HG02798 (cell line): ENCODE measurements around the gene USP17L29.
"Not testable (repeated sequence)": the region's sequence is repeated elsewhere in the genome, so short reads cannot be mapped to it uniquely, and the experiment has no call there.

ENCODE experiments used
- ATAC-seq: cut with Tn5 transposase; IDR thresholded peaks from one replicate; pipeline ENCODE4 v1.9.1; 2021; ENCODE audit warnings: mild to moderate bottlenecking; ENCODE audit not compliant: unreplicated experiment, poor library complexity

Gene USP17L29, protein sequence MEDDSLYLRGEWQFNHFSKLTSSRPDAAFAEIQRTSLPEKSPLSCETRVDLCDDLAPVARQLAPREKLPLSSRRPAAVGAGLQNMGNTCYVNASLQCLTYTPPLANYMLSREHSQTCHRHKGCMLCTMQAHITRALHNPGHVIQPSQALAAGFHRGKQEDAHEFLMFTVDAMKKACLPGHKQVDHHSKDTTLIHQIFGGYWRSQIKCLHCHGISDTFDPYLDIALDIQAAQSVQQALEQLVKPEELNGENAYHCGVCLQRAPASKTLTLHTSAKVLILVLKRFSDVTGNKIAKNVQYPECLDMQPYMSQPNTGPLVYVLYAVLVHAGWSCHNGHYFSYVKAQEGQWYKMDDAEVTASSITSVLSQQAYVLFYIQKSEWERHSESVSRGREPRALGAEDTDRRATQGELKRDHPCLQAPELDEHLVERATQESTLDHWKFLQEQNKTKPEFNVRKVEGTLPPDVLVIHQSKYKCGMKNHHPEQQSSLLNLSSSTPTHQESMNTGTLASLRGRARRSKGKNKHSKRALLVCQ

GRCh38 chr4:9353338-9353737 is at the start of gene USP17L29:
USP17L29 (plus strand) TSS chr4:9353638; CDS start chr4:9353638, 0 bp downstream.
- not testable (repeated sequence) for ATAC-seq

DNA sequence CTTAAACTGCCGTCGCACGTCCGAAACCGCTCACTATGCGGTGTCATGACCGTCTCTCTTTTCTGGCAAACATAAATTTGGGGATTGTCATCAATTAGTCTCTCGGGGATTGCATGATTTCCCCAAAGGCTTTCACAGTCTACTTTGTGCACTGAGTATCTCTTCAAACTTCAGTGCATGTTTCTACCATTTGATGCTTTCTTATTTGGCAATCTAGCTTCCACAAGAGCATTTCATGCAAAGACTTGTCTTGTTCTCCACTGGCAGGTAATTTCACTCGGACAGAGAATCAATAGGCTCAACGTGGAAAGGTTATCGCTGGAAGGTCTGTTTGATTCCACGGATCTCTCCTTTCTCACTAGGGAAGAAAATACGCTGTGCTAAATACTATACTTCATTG is 29.2 kb upstream of the USP17L29 start:
- not testable (repeated sequence) for ATAC-seq

GRCh38 chr4:9324865-9325264 is 28.6 kb upstream of the USP17L29 start, which contains the start of gene USP17L24:
USP17L24 (plus strand) TSS chr4:9325165; CDS start chr4:9325165, 0 bp downstream.
- ATAC-seq = not testable (repeated sequence)

GRCh38 chr4:9329611-9330010 is 23.8 kb upstream of the USP17L29 start, which contains the start of gene USP17L25:
USP17L25 (plus strand) TSS chr4:9329911; CDS start chr4:9329911, 0 bp downstream.
- not testable (repeated sequence) for ATAC-seq

DNA sequence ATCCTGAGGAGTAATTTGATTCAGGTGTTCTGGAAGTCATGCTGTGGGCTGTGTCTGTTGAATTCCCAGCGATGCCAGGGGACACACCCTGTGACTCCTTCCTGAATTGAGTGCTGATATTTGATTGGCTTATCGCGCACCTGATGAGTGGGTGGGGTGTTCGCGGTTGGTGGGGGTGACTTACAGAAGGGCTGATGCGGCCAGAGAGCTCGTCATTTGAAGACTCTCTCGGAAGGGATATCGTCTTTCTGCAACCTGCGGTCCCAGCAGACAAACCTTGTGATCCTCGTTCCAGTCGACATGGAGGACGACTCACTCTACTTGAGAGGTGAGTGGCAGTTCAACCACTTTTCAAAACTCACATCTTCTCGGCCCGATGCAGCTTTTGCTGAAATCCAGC is 19.1 kb upstream of the USP17L29 start, which contains the start of gene USP17L26:
Gene USP17L26 (plus strand): TSS at position 301 of the 400 bp plus-strand sequence. CDS start 0 bp downstream, at position 301.
- not testable (repeated sequence) for ATAC-seq

DNA sequence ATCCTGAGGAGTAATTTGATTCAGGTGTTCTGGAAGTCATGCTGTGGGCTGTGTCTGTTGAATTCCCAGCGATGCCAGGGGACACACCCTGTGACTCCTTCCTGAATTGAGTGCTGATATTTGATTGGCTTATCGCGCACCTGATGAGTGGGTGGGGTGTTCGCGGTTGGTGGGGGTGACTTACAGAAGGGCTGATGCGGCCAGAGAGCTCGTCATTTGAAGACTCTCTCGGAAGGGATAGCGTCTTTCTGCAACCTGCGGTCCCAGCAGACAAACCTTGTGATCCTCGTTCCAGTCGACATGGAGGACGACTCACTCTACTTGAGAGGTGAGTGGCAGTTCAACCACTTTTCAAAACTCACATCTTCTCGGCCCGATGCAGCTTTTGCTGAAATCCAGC is 14.3 kb upstream of the USP17L29 start, which contains the start of gene USP17L5:
Gene USP17L5 (plus strand): TSS at position 301 of the 400 bp plus-strand sequence. CDS start 0 bp downstream, at position 301.
- not testable (repeated sequence) for ATAC-seq

- ATAC-seq = not testable (repeated sequence)
These were observed 9.6 kb upstream of the USP17L29 start, which contains the start of gene USP17L27 for GRCh38 chr4:9343848-9344247. USP17L27 (plus strand) TSS chr4:9344148; CDS start chr4:9344148, 0 bp downstream.

GRCh38 chr4:9348593-9348992 is 4.8 kb upstream of the USP17L29 start, which contains the start of gene USP17L28:
USP17L28 (plus strand) TSS chr4:9348893; CDS start chr4:9348893, 0 bp downstream.
- ATAC-seq = not testable (repeated sequence)

GRCh38 chr4:9350866-9351265 is 2.6 kb upstream of the USP17L29 start:
- not testable (repeated sequence) for ATAC-seq

- not testable (repeated sequence) for ATAC-seq
These were observed 9.4 kb downstream of the USP17L29 start, which contains the start of gene USP17L30 for GRCh38 chr4:9362829-9363228. USP17L30 (plus strand) TSS chr4:9363129; CDS start chr4:9363129, 0 bp downstream.

GRCh38 chr4:9379881-9380280 is 26.4 kb downstream of the USP17L29 start:
- not testable (repeated sequence) for ATAC-seq

GRCh38 chr4:9381012-9381534 is 27.6 kb downstream of the USP17L29 start:
- not testable (repeated sequence) for ATAC-seq

- ATAC-seq = no peak
These were observed 30.7 kb downstream of the USP17L29 start for GRCh38 chr4:9384126-9384525.

GRCh38 chr4:9389001-9389400 is 35.6 kb downstream of the USP17L29 start:
- not testable (repeated sequence) for ATAC-seq
